ENCODE results near the gene KCNMA1. TPM values are rescaled to one million over a fixed set of nuclear protein-coding genes. Genes with fewer than 3 reads are reported as not detected.
A peak's percentile ranks its signal among the peaks of the same experiment; 100 is the strongest.
"Not testable (repeated sequence)": the region's sequence is repeated elsewhere in the genome, so short reads cannot be mapped to it uniquely, and the experiment has no call there.

The KCNMA1 gene
- total RNA-seq, 1 donor from 2014 or later, result not detected

GRCh38 chr10:77533887-77534278 lies 103.7 kb downstream of the KCNMA1 start:
- DNase-seq (ENCODE audit: low read depth in 2 of 2), result no peak

- no peak for DNase-seq (ENCODE audit: low read depth in 2 of 2)
These were observed 104.3 kb downstream of the KCNMA1 start for GRCh38 chr10:77533146-77533886.

- peak in 1 of 2 donors; percentile 27 for DNase-seq (ENCODE audit: low read depth in 2 of 2)
These were observed 105.5 kb downstream of the KCNMA1 start for GRCh38 chr10:77532068-77532467.

- peak; percentile 89 to 91 for DNase-seq (ENCODE audit: low read depth in 2 of 2)
These were observed 106.1 kb downstream of the KCNMA1 start for GRCh38 chr10:77531441-77532001.

GRCh38 chr10:77530011-77530410 lies 107.6 kb downstream of the KCNMA1 start:
- no peak for DNase-seq (ENCODE audit: low read depth in 2 of 2)

GRCh38 chr10:77529050-77529576 lies 108.5 kb downstream of the KCNMA1 start:
- peak in 1 of 2 donors; percentile 22 for DNase-seq (ENCODE audit: low read depth in 2 of 2)

- no peak for DNase-seq (ENCODE audit: low read depth in 2 of 2)
These were observed 109.8 kb downstream of the KCNMA1 start for GRCh38 chr10:77527839-77528238.

- DNase-seq (ENCODE audit: low read depth in 2 of 2), result no peak
These were observed 110.6 kb downstream of the KCNMA1 start for GRCh38 chr10:77526868-77527617.

GRCh38 chr10:77524281-77524711 lies 113.3 kb downstream of the KCNMA1 start:
- DNase-seq (ENCODE audit: low read depth in 2 of 2), result no peak

- DNase-seq (ENCODE audit: low read depth in 2 of 2), result no peak
These were observed 115.3 kb downstream of the KCNMA1 start for GRCh38 chr10:77522268-77522809.

GRCh38 chr10:77520995-77521394 lies 116.6 kb downstream of the KCNMA1 start:
- DNase-seq (ENCODE audit: low read depth in 2 of 2), result no peak

GRCh38 chr10:77520290-77520689 lies 117.3 kb downstream of the KCNMA1 start:
- DNase-seq (ENCODE audit: low read depth in 2 of 2), result no peak

- not testable (repeated sequence) for DNase-seq (ENCODE audit: low read depth in 2 of 2)
These were observed 117.8 kb downstream of the KCNMA1 start for GRCh38 chr10:77519791-77520190.

- DNase-seq (ENCODE audit: low read depth in 2 of 2), result no peak
These were observed 118.7 kb downstream of the KCNMA1 start for GRCh38 chr10:77518910-77519274.

- DNase-seq (ENCODE audit: low read depth in 2 of 2), result no peak
These were observed 119.2 kb downstream of the KCNMA1 start for GRCh38 chr10:77518241-77518909.

GRCh38 chr10:77516575-77516974 lies 121.0 kb downstream of the KCNMA1 start:
- no peak for DNase-seq (ENCODE audit: low read depth in 2 of 2)

- DNase-seq (ENCODE audit: low read depth in 2 of 2), result no peak
These were observed 122.7 kb downstream of the KCNMA1 start for GRCh38 chr10:77514870-77515269.

- peak in 1 of 2 donors; percentile 77 for DNase-seq (ENCODE audit: low read depth in 2 of 2)
These were observed 123.8 kb downstream of the KCNMA1 start for GRCh38 chr10:77513781-77514331.

GRCh38 chr10:77513220-77513619 lies 124.4 kb downstream of the KCNMA1 start:
- DNase-seq (ENCODE audit: low read depth in 2 of 2), result no peak

GRCh38 chr10:77512219-77512578 lies 125.4 kb downstream of the KCNMA1 start:
- no peak for DNase-seq (ENCODE audit: low read depth in 2 of 2)

All from lung microvascular endothelial cell (primary cell).